GM18505 (cell line): ENCODE results near the gene OR2L2.
"Not testable (repeated sequence)": the region's sequence is repeated elsewhere in the genome, so short reads cannot be mapped to it uniquely, and the experiment has no call there.

Source experiments
- ATAC-seq: cut with Tn5 transposase; IDR thresholded peaks from one replicate; pipeline ENCODE4 v1.9.1; 2021; ENCODE audit not compliant: unreplicated experiment
- POLR2A ChIP-seq: IDR thresholded peaks from 4 replicates; pipeline ENCODE4 v1.6.1; 2011; ENCODE audit warnings: borderline replicate concordance; ENCODE audit not compliant: insufficient read depth, insufficient read length; ENCODE audit errors: extremely low read depth

Gene OR2L2

GRCh38 chr1:248065604-248066003, 35.7 kb downstream of the OR2L2 start:
- no peak for TF ChIP-seq POLR2A
- ATAC-seq = no peak

GRCh38 chr1:248083864-248084263, 54.0 kb downstream of the OR2L2 start:
- not testable (repeated sequence) for ATAC-seq
